GM13977 (cell line): ENCODE measurements around the gene BIRC7.

Experiments
- DNase-seq: peaks from one replicate; pipeline ENCODE4 v3.0.0; 2012; ENCODE audit warnings: low spot score
- CTCF ChIP-seq: IDR thresholded peaks from 2 replicates; pipeline ENCODE4 v1.5.1; 2012; ENCODE audit warnings: mild to moderate bottlenecking, control low read depth; ENCODE audit not compliant: insufficient read depth; ENCODE audit errors: extremely low read depth, missing control alignments
- in situ Hi-C: fragments of 300-500 bp; cut with MboI; formaldehyde crosslinking; loops from one replicate; pipeline ENCODE4 v1.12.0; 2022; ENCODE audit warnings: low sequenced_read_pairs, low pct_unique_long_range_greater_than_20kb, mixed read lengths, inconsistent platforms; ENCODE audit not compliant: unreplicated experiment

The BIRC7 gene

GRCh38 chr20:63205896-63206295, 29.8 kb upstream of the BIRC7 start:
- in situ Hi-C loops, result no loop called here

GRCh38 chr20:63206878-63207277, 28.8 kb upstream of the BIRC7 start:
- TF ChIP-seq CTCF, result no peak
- DNase-seq, result no peak
- in situ Hi-C loops, result no loop called here

More at GRCh38 chr20:63205896-63206295, 29.8 kb upstream of the BIRC7 start:
- no peak for TF ChIP-seq CTCF
- no peak for DNase-seq

- in situ Hi-C loops, result no loop called here
- DNase-seq, result no peak
- TF ChIP-seq CTCF, result no peak
Observed at GRCh38 chr20:63208346-63208909, 27.3 kb upstream of the BIRC7 start.

- in situ Hi-C loops, result no loop called here
- TF ChIP-seq CTCF, result no peak
- no peak for DNase-seq
Observed at GRCh38 chr20:63210011-63210605, 25.6 kb upstream of the BIRC7 start.

- in situ Hi-C loops, result no loop called here
- TF ChIP-seq CTCF, result no peak
- no peak for DNase-seq
Observed at GRCh38 chr20:63212393-63212730, 23.3 kb upstream of the BIRC7 start.

- no peak for TF ChIP-seq CTCF
- in situ Hi-C loops, result no loop called here
- DNase-seq, result no peak
Observed at GRCh38 chr20:63212792-63213191, 22.9 kb upstream of the BIRC7 start.
